ENCODE results near the gene BCL2A1.
"Not testable (repeated sequence)": the region's sequence is repeated elsewhere in the genome, so short reads cannot be mapped to it uniquely, and the experiment has no call there.

The BCL2A1 gene

GRCh38 chr15:79919749-79920511, 51.1 kb downstream of the BCL2A1 start:
- DNase-seq: no peak

- DNase-seq: no peak
These were observed 51.8 kb downstream of the BCL2A1 start for GRCh38 chr15:79919090-79919748.

- DNase-seq: no peak
These were observed 52.7 kb downstream of the BCL2A1 start for GRCh38 chr15:79918278-79918677.

GRCh38 chr15:79916502-79917132, 54.4 kb downstream of the BCL2A1 start:
- no peak for DNase-seq

GRCh38 chr15:79915776-79916501, 55.1 kb downstream of the BCL2A1 start:
- not testable (repeated sequence) for DNase-seq

GRCh38 chr15:79914728-79915127, 56.3 kb downstream of the BCL2A1 start:
- no peak for DNase-seq
